Activated T-cell treated with anti-CD3 and anti-CD28 coated beads, Interleukin-2, amount 50 U/mL, for 24 hours (primary cell): ENCODE results near the gene PLCB1.

ENCODE experiments used
- DNase-seq: peaks from one replicate; pipeline ENCODE4 v3.0.0-alpha.2; 2020
- H3K27ac Mint-ChIP-seq: 2 replicates; pipeline ENCODE4 v1.8.0; 2020; ENCODE audit warnings: mild to moderate bottlenecking, mixed read lengths
- H3K27me3 Mint-ChIP-seq: 2 replicates; pipeline ENCODE4 v1.8.0; 2020; ENCODE audit warnings: mixed read lengths
- H3K36me3 Mint-ChIP-seq: 2 replicates; pipeline ENCODE4 v1.8.0; 2020; ENCODE audit warnings: low read depth, mixed read lengths
- H3K4me1 Mint-ChIP-seq: 2 replicates; pipeline ENCODE4 v1.8.0; 2020; ENCODE audit warnings: low read depth, mixed read lengths
- H3K4me3 Mint-ChIP-seq: 2 replicates; pipeline ENCODE4 v1.8.0; 2020; ENCODE audit warnings: mild to moderate bottlenecking, moderate library complexity, mixed read lengths
- H3K9me3 Mint-ChIP-seq: 2 replicates; pipeline ENCODE4 v1.8.0; 2020; ENCODE audit warnings: mixed read lengths

The PLCB1 gene

GRCh38 chr20:8654486-8654885 is 522.4 kb downstream of the PLCB1 start:
- no peak overlapping the region for H3K27ac Mint-ChIP-seq
- no peaks in the 10 kb centered on the region for H3K36me3 Mint-ChIP-seq
- DNase-seq, result no peak
- H3K27me3 Mint-ChIP-seq, result no peaks in the 10 kb centered on the region
- H3K9me3 Mint-ChIP-seq, result no peaks in the 10 kb centered on the region
- no peaks in the 10 kb centered on the region for H3K4me1 Mint-ChIP-seq
- no peak overlapping the region for H3K4me3 Mint-ChIP-seq

- Mint-ChIP-seq H3K4me3 (no peak overlapping the region), H3K9me3 (no peaks in the 10 kb centered on the region), H3K4me1 (no peaks in the 10 kb centered on the region), H3K36me3 (no peaks in the 10 kb centered on the region), H3K27me3 (no peaks in the 10 kb centered on the region), H3K27ac (no peak overlapping the region)
- DNase-seq, result no peak
These were observed 524.3 kb downstream of the PLCB1 start for GRCh38 chr20:8656335-8656734.

- DNase-seq, result no peak
- Mint-ChIP-seq H3K4me3 (no peak overlapping the region), H3K9me3 (no peaks in the 10 kb centered on the region), H3K27me3 (no peaks in the 10 kb centered on the region), H3K4me1 (no peaks in the 10 kb centered on the region), H3K27ac (no peak overlapping the region), H3K36me3 (no peaks in the 10 kb centered on the region)
These were observed 525.6 kb downstream of the PLCB1 start for GRCh38 chr20:8657664-8658063.

- Mint-ChIP-seq H3K4me3 (no peak overlapping the region), H3K27me3 (no peaks in the 10 kb centered on the region), H3K27ac (no peak overlapping the region), H3K9me3 (no peaks in the 10 kb centered on the region), H3K36me3 (no peaks in the 10 kb centered on the region), H3K4me1 (no peaks in the 10 kb centered on the region)
- DNase-seq, result no peak
These were observed 526.0 kb downstream of the PLCB1 start for GRCh38 chr20:8658103-8658502.

GRCh38 chr20:8661229-8661952 is 529.3 kb downstream of the PLCB1 start:
- H3K9me3 Mint-ChIP-seq, result no peaks in the 10 kb centered on the region
- H3K36me3 Mint-ChIP-seq, result no peaks in the 10 kb centered on the region
- H3K4me1 Mint-ChIP-seq, result no peaks in the 10 kb centered on the region
- no peak overlapping the region for H3K4me3 Mint-ChIP-seq
- no peak for DNase-seq
- no peaks in the 10 kb centered on the region for H3K27me3 Mint-ChIP-seq
- H3K27ac Mint-ChIP-seq, result no peak overlapping the region

- DNase-seq, result no peak
- Mint-ChIP-seq H3K4me1 (no peaks in the 10 kb centered on the region), H3K4me3 (no peak overlapping the region), H3K36me3 (no peaks in the 10 kb centered on the region), H3K27me3 (no peaks in the 10 kb centered on the region), H3K9me3 (no peaks in the 10 kb centered on the region), H3K27ac (no peak overlapping the region)
These were observed 530.4 kb downstream of the PLCB1 start for GRCh38 chr20:8662433-8662954.

GRCh38 chr20:8663424-8663823 is 531.4 kb downstream of the PLCB1 start:
- no peak overlapping the region for H3K27ac Mint-ChIP-seq

GRCh38 chr20:8664778-8665177 is 532.7 kb downstream of the PLCB1 start:
- no peak for DNase-seq
- no peak overlapping the region for H3K4me3 Mint-ChIP-seq
- H3K27me3 Mint-ChIP-seq, result no peaks in the 10 kb centered on the region
- no peak overlapping the region for H3K27ac Mint-ChIP-seq
- H3K9me3 Mint-ChIP-seq, result no peaks in the 10 kb centered on the region
- H3K4me1 Mint-ChIP-seq, result peaks cover 3% of the 10 kb centered on the region
- no peaks in the 10 kb centered on the region for H3K36me3 Mint-ChIP-seq

More at GRCh38 chr20:8663424-8663823, 531.4 kb downstream of the PLCB1 start:
- no peak overlapping the region for H3K4me3 Mint-ChIP-seq
- DNase-seq, result no peak
- no peaks in the 10 kb centered on the region for H3K9me3 Mint-ChIP-seq
- no peaks in the 10 kb centered on the region for H3K36me3 Mint-ChIP-seq
- H3K4me1 Mint-ChIP-seq, result no peaks in the 10 kb centered on the region
- no peaks in the 10 kb centered on the region for H3K27me3 Mint-ChIP-seq

GRCh38 chr20:8667306-8667705 is 535.2 kb downstream of the PLCB1 start:
- no peak overlapping the region for H3K4me3 Mint-ChIP-seq
- H3K9me3 Mint-ChIP-seq, result no peaks in the 10 kb centered on the region
- H3K27ac Mint-ChIP-seq, result no peak overlapping the region
- no peak for DNase-seq
- no peaks in the 10 kb centered on the region for H3K27me3 Mint-ChIP-seq
- no peaks in the 10 kb centered on the region for H3K36me3 Mint-ChIP-seq
- peaks cover 10% of the 10 kb centered on the region for H3K4me1 Mint-ChIP-seq

GRCh38 chr20:8670207-8670892 is 538.3 kb downstream of the PLCB1 start:
- Mint-ChIP-seq H3K27ac (no peak overlapping the region), H3K4me1 (peaks cover 10% of the 10 kb centered on the region), H3K4me3 (no peak overlapping the region), H3K36me3 (no peaks in the 10 kb centered on the region), H3K9me3 (no peaks in the 10 kb centered on the region), H3K27me3 (no peaks in the 10 kb centered on the region)
- DNase-seq, result no peak

- Mint-ChIP-seq H3K27me3 (no peaks in the 10 kb centered on the region), H3K9me3 (no peaks in the 10 kb centered on the region), H3K36me3 (no peaks in the 10 kb centered on the region), H3K4me3 (no peak overlapping the region), H3K27ac (no peak overlapping the region), H3K4me1 (peaks cover 10% of the 10 kb centered on the region)
- no peak for DNase-seq
These were observed 538.8 kb downstream of the PLCB1 start for GRCh38 chr20:8670893-8671215.

- no peak for DNase-seq
- Mint-ChIP-seq H3K36me3 (no peaks in the 10 kb centered on the region), H3K9me3 (no peaks in the 10 kb centered on the region), H3K4me1 (peaks cover 10% of the 10 kb centered on the region), H3K27me3 (no peaks in the 10 kb centered on the region), H3K27ac (no peak overlapping the region), H3K4me3 (no peak overlapping the region)
These were observed 539.4 kb downstream of the PLCB1 start for GRCh38 chr20:8671370-8671961.

- Mint-ChIP-seq H3K4me1 (peaks cover 10% of the 10 kb centered on the region), H3K4me3 (no peak overlapping the region), H3K27me3 (no peaks in the 10 kb centered on the region), H3K36me3 (no peaks in the 10 kb centered on the region), H3K27ac (no peak overlapping the region), H3K9me3 (no peaks in the 10 kb centered on the region)
- DNase-seq, result no peak
These were observed 541.0 kb downstream of the PLCB1 start for GRCh38 chr20:8673116-8673515.

- no peaks in the 10 kb centered on the region for H3K9me3 Mint-ChIP-seq
- H3K27me3 Mint-ChIP-seq, result no peaks in the 10 kb centered on the region
These were observed 543.8 kb downstream of the PLCB1 start for GRCh38 chr20:8675896-8676295.

More at GRCh38 chr20:8675896-8676295, 543.8 kb downstream of the PLCB1 start:
- no peak for DNase-seq
- no peak overlapping the region for H3K27ac Mint-ChIP-seq
- H3K36me3 Mint-ChIP-seq, result no peaks in the 10 kb centered on the region
- H3K4me3 Mint-ChIP-seq, result no peak overlapping the region
- no peaks in the 10 kb centered on the region for H3K4me1 Mint-ChIP-seq
